Globus pallidus (tissue), 1 donor: Measurements from ENCODE around the gene NTHL1.
A peak's percentile ranks its signal among the peaks of the same experiment; 100 is the strongest.

Source experiments
- DNase-seq: peaks from one replicate; pipeline ENCODE4 v3.0.0-alpha.2; 2015; ENCODE audit warnings: low spot score

Gene NTHL1

DNA sequence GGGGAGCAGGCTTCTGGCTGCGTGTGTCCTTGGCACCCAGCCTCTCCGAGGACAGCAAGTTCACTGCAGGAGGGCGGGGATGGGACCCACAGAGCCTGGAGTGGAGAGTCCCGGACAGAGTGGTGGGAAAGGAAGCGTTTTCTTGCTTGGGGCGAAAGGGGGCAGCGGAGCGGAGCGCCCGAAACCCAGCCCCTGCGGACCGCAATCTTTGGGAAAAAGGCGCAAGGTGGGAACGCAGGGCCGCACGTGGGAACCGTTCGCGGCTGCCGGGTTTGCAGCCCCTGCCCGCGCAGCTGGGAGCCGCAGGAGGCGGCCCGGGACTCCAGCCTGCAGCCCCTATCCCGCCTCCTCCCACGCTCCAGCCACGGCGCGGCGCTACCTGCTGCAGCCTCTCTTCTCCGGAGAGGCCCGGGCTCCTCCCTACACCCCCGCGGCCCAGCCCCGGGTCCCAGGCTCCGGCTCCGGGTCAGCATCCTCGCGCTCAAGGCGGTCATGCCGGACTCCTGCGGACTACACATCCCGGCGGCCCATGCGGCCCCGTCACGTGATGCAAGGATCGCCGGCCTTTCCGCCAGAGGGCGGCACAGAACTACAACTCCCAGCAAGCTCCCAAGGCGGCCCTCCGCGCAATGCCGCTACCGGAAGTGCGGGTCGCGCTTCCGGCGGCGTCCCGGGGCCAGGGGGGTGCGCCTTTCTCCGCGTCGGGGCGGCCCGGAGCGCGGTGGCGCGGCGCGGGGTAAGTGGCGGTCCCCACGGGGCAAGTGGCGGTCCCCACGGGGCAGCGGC, at the start of gene NTHL1, which contains the start of gene TSC2:
TSS of gene NTHL1 (minus strand) at position 505 of the 786 bp plus-strand sequence. CDS start at position 494, 11 bp downstream.
TSS of gene TSC2 (plus strand) at position 656 of the 786 bp plus-strand sequence. CDS start 631 bp downstream, outside the sequence.
- peak; percentile 96 for DNase-seq

DNA sequence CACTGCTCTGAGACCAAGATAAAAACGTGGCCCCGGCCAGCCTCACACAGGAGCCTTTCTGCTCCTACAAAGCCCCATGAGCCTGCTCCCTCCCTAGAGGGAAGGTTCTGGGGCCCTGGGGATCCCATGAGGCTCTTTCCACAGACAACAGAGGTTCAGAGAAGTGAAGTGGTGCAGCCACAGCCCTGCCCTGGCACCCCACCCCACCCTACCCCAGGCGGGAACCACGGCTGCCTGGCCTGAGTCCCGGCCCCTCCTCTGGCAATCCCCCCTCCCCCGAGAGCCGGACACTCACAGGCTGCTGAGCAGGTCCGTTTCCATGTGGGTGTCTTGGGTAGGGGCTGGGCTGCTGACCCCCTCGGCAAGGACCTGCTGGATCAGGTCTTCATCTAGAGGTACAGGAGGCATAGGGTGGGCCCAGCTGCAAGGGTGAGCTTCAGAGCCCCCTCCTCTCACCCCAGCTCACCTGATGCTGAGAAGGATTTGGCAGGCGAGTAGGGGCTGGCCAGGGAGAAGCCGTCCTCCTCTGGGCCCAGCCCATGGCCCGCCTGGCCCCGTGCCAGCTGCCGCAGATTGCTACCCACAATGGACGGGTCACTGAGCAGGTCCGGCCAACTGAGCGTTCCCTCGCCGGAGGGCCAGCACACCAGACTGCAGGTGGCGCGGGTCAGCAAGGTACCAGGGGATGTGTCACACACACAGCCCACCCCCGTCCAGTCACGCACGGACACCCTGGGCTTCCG, 49.4 kb upstream of the NTHL1 start:
- no peak for DNase-seq

DNA sequence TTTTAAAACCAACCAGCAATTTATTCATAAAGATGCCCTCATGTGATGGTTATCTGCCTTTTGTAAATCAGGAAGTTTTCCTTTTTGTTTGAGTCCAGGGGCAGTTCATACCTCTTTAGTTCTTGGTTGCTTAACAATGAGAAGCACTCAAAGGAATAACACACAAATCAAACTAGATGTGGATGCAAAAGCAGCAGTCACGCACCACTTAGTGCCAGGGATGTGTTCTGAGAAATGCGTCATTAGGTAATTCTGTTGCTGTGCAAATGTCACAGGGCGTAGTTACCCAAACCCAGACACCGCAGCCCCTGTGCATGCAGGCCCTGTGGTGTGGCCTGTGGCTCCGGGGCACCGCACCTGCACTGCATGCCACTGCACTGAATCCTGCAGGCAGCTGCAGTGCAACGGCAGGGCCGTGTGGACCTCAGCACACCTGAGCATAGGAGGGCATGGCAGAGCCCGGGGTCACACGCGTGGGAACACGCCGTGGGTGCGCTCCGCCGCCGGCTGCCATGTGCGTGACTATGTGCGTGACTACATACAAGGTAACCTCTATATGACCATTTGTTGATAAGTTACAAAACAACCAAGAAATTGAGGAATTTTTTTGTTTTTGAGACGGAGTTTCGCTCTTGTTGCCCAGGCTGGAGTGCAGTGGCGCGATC, 48.4 kb upstream of the NTHL1 start:
- DNase-seq: no peak

DNA sequence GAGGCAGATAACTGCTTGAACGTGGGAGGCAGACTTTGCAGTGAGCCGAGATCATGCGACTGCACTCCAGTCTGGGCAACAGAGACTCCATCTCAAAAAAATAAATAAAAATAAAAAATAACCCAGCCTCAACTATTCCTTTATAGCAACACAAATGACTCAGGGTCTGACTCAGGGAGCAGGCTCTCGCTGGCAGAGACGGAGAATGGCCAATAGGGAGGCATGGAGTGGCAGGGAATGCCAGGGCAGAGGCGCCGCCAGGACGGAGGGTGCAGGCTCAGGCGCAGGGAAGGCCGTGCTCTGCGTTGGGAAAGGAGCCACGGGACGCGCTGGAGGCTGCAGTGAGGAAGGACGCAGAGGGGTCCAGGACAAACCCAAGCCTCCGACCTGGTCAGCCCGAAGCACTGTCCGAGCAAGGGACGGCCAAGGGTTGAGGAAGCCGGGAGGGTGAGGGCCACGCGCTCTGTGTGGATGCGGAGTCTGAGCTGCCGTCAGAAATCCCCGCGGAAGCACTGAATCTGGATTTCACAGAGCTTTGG, 47.8 kb upstream of the NTHL1 start:
- no peak for DNase-seq

DNA sequence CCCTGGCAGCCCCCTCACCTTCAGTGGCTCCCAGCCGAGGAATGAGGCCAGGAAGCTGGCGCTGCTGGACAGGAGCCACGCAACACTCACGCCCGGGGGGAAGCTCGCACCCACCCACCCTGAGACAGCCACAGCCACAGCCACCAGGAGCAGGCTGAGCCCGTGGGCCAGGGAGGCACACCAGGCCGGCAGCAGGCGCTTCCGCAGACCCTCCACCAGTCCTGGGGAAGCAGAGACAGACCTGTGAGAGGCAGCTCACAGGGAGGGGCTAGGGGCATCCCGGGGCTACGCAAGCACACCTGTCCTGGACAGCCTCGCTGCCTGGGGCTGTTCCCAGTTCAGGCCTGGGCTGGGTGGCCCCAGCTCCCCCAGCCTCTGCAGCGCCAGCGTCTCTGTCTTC, 46.2 kb upstream of the NTHL1 start:
- DNase-seq: no peak

DNA sequence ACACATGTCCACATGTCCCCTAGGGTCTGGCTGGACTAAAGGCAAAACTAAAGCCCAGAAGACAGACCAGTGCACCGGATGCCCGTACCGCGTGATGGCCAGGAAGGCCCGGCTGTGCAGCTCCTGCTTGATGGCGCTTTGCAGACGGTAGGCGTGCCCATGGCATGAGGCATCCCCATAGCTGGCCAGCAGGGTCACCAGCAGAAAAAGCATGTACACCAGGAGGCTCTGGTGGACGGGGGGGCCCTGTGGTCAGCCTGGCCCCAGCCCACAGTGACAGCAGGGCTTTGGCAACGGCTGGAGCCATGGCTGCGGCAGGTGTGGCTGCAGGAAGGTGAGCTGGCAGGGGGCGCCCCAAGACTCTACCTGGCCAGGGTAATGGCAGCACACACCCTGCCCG, 45.2 kb upstream of the NTHL1 start:
- no peak for DNase-seq

DNA sequence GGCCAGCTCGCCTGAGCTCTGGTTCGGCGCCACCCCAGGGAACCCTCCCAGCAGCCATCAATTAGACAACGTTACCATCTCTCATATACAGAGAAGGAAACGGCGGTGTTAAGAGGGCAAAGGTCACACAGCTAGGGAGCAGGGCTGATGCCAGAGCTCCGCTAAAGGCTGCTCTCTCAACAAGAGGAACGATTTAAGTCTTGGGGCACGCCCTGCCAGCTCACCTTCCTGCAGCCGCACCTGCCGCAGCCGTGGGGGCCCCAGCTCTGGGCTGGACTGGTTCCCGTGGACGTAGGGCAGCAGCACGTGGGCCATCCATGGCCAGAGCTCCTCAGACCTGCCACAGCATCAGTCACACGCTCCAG, 44.6 kb upstream of the NTHL1 start:
- no peak for DNase-seq

DNA sequence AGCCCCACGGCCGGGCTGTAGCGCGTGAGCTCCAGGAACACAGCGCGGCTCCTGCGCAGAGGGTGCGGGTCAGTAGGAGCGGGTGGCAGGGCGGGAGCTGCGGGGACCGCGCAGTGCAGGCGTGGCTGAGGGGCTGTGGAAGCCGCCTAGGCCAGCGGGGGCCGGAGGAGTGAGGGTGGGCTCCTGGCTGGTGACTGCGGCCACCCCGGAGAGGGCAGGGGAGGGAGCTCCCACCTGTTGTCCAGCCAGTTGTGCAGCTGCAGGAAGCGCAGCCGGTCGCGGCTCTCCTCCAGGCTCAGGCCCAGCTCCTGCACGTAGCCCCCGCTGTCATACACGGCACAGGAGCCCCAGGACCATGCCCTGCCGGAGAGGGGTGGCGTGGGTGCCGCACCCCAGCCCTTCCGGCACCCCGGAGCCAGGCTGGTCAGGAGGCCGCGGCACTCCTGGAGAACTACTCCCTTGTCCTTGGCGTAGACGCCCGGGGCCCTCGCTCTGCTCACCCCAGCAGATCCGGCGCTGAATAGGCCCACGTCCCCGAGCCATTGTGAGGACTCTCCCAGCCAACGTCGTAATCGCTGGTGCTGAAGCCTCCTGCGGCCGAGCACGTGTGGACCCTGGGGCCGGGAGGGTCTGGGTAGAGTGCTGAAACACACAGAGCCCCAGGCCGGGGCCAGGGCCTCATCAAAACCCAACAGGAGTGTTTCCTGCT, 44.1 kb upstream of the NTHL1 start:
- no peak for DNase-seq

DNA sequence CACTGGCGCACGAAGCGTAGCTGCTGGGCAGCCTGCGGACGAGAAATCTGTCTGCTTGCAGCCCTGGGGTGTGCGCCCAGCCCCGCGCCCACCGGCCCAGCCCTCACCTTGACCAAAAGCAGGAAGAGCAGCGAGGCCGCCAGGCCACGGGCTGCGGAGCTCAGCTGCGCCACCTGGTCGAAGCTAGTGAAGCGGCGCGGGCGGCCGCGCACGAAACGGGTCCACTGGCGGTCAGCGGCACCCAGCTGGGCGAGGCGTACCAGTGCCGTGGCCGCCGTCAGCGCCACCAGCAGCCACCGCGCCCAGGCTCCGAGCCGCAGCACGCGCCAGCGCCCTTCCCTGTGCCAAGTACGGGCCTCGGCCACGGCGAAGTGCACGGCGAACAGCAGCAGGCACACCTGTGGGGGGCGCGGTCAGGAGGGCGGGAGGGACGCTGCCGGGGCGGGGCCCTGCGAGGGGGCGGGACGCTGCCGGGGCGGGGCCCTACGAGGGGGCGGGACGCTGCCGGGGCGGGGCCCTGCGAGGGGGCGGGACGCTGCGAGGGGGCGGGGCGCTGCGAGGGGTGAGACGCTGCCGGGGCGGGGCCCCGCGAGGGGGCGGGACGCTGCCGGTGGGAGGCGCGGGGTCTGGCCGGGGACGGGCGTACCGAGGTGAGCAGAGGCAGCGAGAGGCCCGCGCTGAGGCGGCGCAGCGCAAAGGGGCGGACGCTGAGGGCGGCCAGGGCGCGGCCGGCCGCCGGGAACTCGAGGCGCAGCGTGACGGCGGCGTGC, 43.3 kb upstream of the NTHL1 start:
- no peak for DNase-seq

DNA sequence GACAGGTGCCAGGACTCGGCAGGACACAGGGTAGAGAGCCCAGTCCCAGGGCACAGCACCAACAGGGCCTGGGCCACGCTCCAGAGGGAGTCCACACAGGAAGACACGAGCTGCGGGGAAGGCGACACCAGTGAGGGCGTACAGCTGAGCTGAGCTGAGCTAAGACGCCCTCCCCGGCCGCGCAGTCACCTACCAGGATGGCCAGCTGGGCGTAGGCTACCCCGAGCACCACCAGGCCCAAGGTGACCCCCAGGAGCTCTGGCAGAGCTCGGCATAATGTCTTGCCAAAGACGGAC, 42.8 kb upstream of the NTHL1 start:
- DNase-seq: peak; percentile 21

DNA sequence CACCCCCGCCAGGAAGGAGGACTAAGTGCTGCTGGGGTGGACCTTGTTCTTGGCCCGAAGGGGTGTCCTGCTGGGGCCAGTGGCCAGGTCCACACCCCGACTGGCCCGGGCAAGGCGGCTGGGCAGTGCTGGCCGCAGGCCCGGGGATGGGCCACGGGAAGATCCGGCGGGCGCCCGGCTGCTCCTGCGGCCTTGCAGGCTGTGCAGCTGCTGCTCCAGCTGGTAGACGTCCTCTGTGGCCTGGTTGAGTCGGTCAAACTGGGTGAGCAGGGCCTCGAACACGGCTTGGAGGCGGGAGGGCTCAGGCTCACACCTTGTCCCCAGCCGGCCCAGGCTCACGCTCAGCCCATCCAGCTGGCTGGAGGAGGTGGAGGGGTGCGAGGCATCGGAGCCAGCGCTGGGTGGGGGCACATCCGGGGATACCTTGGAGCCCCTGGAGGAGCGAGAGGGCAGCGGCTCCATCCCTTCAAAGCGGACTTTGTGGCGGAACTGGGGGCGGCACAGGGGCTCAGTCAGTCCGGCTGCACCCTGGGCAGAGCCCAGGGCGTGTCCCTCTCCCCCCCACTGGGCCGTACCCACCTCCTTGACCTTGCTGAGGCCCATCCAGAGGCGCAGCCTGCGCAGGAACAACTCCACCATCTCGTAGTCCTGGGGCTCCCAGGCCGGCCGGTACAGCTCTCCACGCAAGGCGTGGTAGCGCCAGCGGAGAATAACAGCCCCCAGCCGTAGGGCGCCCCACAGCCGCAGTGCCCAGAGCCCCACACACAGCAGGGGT, 42.3 kb upstream of the NTHL1 start:
- no peak for DNase-seq

DNA sequence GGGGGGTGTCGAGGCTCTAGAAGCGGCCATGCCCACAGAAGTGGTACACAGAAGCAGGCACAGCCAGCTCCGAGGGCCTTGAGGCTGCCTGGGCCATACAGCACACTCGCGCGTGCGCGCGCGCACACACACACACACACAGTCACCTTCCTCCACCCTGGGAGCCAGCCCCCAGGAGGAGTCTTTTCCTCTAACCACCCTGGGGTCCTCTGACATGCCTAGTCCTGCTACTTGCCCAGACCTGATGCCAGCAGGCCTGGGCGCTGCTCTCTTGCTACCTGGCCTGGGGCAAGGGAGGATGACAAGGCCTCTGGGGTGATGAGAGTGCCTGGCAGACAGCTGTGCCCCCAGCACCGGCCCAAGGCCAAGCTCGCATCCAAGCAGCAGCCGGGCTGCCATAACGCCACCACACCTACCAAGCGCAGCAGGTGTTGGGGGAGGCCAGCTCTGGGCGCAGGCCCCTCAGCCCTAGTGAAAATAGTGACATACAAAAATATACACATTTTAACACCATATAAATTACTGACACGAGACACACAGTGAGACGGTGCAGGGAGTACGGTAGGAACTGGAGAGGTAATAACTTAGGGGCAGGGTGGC, 41.2 kb upstream of the NTHL1 start:
- no peak for DNase-seq

DNA sequence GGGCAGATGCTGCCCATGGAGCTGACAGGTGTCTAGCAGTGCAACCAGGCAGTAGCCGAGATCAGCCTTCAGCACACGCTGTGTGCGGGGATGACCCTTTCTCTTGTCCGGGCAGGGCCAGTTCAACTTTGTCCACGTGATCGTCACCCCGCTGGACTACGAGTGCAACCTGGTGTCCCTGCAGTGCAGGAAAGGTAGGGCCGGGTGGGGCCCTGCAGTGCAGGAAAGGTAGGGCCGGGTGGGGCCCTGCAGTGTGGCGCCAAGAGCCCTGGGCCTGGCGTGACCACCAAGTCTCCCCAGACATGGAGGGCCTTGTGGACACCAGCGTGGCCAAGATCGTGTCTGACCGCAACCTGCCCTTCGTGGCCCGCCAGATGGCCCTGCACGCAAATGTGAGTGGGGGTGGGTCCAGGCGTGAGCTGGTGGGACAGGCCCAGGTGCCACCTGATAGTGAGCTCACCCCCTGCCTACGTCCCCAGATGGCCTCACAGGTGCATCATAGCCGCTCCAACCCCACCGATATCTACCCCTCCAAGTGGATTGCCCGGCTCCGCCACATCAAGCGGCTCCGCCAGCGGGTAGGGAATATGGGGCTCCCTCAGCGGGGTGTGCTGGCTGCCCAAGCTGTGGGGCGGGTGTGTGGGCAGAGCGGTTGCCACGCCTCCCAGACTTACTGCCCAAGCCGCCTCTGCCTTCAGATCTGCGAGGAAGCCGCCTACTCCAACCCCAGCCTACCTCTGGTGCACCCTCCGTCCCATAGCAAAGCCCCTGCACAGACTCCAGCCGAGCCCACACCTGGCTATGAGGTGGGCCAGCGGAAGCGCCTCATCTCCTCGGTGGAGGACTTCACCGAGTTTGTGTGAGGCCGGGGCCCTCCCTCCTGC, 40.4 kb upstream of the NTHL1 start:
- no peak for DNase-seq

DNA sequence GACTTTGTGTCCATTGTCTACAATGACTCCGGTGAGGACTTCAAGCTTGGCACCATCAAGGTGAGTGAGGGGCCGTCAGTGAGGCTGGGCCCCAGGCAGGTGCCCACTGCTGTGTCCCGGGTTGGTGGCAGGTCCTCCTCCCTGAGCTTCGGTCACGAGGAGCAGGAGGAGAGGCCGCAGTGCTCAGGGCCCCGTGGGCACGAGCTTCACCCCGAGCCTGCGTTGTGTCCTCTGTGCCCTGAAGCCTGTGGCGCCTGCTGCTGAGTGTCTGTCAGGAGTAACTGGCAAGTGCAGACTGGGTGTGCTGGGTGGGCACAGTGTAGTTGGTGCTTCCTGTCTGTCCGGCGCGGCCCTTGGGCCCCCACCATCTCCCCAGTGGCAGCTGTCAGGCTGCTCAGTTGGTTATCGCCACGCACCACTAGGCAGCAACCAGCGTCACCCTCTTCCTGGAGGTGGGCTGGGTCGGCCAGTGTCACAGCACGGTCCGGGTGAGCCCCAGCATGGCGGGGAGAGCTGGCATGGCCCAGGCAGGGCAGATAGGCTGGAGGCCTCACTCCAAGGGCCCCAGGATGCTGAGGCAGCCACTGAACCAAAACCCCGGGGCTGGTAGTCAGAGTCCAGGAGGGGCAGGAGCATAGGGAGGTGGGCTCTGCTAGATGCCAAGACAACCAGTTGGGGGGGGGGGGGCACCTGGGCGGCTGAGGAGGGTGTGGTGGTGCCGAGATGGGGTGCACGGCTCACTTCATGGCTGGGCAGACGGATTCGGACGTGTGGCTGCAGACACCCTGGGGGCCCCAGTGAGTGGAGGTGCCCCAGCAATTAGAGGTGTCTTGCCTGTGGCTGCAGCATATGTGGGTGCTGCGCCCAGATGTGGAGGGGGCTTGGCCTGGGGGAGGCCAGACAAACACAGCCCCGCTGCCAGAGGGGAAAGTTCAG, 39.4 kb upstream of the NTHL1 start:
- no peak for DNase-seq

DNA sequence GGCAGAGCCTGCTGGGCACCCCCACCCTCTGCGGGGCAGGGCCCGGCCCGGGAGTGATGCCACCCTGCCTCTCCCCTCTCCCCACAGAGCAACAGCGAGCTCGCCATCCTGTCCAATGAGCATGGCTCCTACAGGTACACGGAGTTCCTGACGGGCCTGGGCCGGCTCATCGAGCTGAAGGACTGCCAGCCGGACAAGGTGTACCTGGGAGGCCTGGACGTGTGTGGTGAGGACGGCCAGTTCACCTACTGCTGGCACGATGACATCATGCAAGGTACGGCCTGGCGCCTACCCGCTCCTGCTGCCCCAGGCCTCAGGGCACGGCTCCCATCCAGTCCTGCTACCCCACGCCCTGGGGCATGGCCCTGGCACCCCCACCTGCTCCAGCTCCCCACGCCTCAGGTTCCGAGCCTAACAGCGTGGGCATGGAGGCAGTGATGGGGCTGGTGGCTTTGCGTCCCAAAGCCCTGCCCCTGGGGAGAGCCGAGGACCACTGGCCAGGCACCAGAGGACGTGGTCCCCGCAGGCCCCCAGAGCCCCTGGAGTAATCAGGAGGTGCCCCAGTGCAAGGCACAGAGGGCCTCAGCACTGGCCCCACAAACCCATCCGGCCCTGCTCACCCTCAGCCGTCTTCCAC, 38.6 kb upstream of the NTHL1 start:
- no peak for DNase-seq

DNA sequence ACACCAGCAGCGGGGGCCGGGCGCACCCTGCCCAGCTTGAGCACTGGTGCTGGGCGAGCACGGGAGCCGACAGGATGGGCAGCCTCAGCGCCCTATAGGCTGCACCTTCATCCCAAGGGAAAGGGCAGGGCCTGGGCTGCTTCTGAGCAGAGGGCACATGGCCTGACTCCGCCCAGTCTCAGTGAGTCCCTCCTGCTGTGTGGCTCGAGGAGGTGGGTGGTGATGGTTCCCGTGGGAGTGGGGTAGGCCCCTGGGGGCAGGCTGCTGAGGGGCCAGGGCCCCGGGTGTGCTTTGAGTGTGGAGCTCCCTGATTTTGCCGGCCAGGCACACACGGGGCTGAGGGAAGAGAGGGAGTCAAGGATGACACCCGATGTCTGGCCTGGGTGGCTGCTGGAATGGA, 38.0 kb upstream of the NTHL1 start:
- no peak for DNase-seq

DNA sequence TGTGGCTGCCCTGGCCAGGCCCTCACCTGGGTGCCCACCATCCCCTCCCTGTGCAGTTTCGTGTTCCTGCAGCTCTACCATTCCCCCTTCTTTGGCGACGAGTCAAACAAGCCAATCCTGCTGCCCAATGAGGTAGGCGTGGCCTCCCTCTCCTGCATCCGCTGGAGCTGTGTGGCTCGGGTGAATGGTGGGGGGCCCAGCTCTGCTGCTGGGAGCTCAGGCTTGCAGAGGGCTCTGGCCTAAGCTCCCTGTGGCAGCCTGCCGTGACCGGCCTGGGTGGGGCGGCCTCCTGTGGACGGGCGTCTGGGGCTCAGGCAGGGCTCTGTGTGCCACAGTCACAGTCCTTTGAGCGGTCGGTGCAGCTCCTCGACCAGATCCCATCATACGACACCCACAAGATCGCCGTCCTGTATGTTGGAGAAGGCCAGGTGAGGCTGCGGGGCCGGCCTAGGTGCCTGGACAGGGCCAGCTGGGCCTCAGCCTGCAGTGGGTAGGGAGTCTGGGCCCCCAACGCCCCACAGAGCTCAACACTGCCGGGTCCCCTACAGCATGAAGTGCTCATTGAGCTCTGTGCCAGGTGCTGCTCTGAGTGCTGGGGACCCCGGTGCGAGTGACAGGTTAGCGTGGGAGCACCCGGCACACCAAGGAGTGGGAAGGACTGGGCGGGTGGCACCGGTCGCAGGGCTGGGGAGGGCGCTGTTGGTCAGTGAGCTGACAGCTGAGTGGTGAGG, 37.4 kb upstream of the NTHL1 start:
- no peak for DNase-seq
